ENCODE data around the gene PYGL. TPM values are rescaled to one million over a fixed set of nuclear protein-coding genes. Genes with fewer than 3 reads are reported as not detected.

The PYGL gene
- total RNA-seq, 1 experiment from 2014 or later = 258 TPM

- no peak for DNase-seq (ENCODE audit: extremely low read depth, low read depth)
Observed at GRCh38 chr14:50882932-50883826, 61.1 kb downstream of the PYGL start.

GRCh38 chr14:50875359-50876070 lies 68.8 kb downstream of the PYGL start:
- no peak for DNase-seq (ENCODE audit: extremely low read depth, low read depth)

GRCh38 chr14:50874757-50875156 lies 69.5 kb downstream of the PYGL start:
- no peak for DNase-seq (ENCODE audit: extremely low read depth, low read depth)

- DNase-seq (ENCODE audit: extremely low read depth, low read depth) = no peak
Observed at GRCh38 chr14:50871914-50872732, 72.2 kb downstream of the PYGL start, which contains the start of gene ABHD12B. TSS of gene ABHD12B (plus strand) at chr14:50872053. CDS start at chr14:50872175, 122 bp downstream.

- DNase-seq (ENCODE audit: extremely low read depth, low read depth) = no peak
Observed at GRCh38 chr14:50871228-50871627, 73.1 kb downstream of the PYGL start.

DNA sequence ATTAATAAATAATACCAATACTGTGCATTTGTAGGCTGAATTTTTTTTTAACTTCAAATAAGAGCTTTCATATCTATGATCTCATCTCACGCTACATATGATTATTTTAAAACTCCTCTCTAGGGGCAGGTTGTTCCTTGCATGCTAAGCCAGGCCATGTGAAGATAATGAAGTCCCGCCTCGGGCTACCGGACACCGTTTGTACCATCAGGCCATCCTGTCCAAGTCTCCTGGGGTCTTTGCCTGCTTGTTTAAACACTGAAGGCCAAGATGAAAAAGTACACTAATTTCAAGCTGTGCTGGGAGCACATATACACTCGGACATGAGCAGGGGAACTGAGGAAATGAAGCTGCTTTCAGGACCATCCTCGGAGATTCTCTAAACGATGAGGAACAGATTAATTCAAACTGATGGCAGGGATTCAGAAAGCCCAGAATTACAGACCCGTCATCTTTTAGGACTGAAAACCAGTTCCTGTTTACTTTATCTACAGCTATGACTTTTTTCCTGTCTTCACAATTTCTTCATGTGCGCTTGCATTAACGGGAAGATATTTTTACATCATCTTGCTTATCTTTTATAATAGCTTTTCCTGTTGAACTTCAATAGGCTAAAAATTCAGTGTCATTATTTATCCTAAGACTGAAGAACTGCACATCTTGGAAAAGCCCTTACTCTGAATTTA lies 78.7 kb downstream of the PYGL start:
- no peak for DNase-seq (ENCODE audit: extremely low read depth, low read depth)

DNA sequence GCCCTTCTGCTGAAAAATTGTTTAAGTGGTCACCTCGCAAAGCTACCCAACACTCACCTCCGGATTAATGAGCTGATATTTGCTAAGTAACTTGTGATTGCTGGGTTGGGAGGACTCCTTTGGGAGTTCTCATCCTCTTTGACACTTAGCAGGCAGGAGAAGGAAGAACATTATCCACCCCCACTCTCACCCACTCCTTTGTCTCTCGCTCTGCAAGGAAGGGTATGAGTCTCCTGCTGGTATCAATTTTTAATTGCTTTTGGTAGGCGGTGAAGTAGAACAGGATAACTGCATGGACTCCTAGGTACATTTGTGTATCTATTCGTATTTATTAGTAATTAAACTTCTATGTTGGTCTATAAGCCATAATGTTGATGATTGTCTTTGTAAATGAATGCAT lies 79.3 kb downstream of the PYGL start:
- DNase-seq (ENCODE audit: extremely low read depth, low read depth) = no peak

DNA sequence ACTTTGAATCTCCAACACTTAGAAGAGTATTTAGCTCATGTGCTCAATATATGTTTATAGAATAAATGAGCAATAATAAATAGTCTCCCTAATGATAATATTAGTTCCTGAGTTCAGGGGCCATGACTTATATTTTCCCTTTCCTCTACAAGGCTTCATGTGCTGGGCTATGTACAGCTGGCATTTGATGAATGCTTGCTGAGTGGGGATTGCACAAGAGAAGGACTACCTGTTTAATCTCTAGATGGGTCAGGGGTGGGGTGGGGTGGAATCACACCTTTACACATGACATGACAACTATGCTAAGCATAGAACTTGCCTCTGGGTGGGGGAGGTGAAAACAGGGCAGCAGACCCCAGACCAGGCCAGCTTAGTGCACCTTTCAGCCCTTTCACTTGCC lies 80.0 kb downstream of the PYGL start:
- no peak for DNase-seq (ENCODE audit: extremely low read depth, low read depth)

- DNase-seq (ENCODE audit: extremely low read depth, low read depth) = no peak
Observed at GRCh38 chr14:50862036-50862570, 82.2 kb downstream of the PYGL start.

GRCh38 chr14:50860478-50861086 lies 83.7 kb downstream of the PYGL start:
- DNase-seq (ENCODE audit: extremely low read depth, low read depth) = peak; percentile 83

GRCh38 chr14:50859296-50859624 lies 85.0 kb downstream of the PYGL start:
- DNase-seq (ENCODE audit: extremely low read depth, low read depth) = no peak

DNA sequence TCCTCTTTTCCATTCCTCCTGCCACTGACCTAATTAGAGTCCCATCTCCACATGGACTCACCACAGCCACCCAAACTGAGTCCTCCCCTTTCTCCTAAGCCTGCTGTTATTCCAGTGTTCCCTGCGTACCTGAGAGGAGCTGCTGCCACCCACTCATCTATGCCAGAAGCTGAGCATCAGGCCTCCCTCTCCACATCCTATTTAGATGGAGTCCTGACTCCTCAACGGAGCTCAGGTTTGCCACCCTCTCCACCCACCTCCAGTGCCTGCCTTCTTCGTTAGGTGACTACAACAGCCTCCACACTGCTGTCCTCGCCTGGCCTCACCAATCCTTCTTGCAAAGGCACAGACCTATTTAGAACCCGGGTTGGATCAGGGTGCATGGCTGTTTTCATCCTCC lies 87.6 kb downstream of the PYGL start:
- no peak for DNase-seq (ENCODE audit: extremely low read depth, low read depth)

- no peak for DNase-seq (ENCODE audit: extremely low read depth, low read depth)
Observed at GRCh38 chr14:50855558-50855957, 88.7 kb downstream of the PYGL start.

Other genes starting within 250 kb of the PYGL start
- gene NIN, start 113.3 kb downstream of the PYGL start, total RNA-seq (2014; rRNA removed; shearing (Covaris generic)) = 25.6 and 31.7 TPM in 2 replicates
- gene ABHD12B, start 72.4 kb downstream of the PYGL start, total RNA-seq (2014; rRNA removed; shearing (Covaris generic)) = not detected in 2 replicates
- 0.07 TPM in 1 of 2 replicates, not detected in the other for gene TRIM9, start 150.6 kb upstream of the PYGL start, total RNA-seq (2014; rRNA removed; shearing (Covaris generic))